NK-92 (cell line): Measurements from ENCODE around the gene FGFRL1.
"Not testable (repeated sequence)": the region's sequence is repeated elsewhere in the genome, so short reads cannot be mapped to it uniquely, and the experiment has no call there.

Experiments used
- DNase-seq: peaks from one replicate; lab custom pipeline; 2025; ENCODE audit not compliant: unreplicated experiment; lab: John Stamatoyannopoulos, UW

Gene FGFRL1

DNA sequence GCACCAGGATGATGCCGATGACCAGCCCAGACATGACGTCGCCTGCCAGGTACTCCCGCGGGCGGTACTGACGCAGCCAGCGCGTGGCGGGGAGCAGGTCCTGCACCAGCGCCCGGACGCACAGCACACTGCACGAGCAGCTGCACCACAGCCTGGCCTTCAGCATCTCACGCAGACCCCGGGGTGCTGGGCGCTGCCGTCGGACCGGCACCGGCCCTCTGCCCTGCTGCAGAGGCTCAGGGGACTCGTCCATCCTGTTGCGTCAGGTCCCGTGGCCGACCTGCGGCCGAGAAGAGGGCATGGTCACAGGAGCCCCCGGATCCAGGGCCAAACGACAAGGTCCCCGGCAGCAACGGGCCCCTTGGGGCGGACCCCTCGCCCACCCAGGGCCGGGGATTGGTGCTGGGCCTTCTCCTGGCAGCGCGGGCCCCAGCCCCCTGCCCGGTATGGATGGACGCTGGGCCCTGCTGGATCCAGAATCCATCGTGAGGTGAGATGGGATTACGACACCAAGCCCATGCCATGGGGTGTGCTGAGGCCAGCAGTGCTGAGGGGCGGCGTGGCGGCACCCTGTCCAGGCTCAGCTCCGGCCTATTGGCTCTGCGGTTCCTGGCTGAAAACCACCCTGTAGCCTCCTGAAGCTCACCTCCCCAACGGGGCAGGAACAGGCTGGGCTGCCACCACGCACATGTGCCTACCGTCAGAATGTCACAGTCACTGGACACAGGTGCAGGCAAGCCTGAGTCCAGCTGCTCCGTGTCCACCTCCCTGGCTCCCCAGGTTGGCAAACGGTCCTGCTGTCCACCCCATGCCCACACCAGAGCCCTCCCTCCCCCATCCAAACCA lies 19.8 kb upstream of the FGFRL1 start:
- DNase-seq = no peak

DNA sequence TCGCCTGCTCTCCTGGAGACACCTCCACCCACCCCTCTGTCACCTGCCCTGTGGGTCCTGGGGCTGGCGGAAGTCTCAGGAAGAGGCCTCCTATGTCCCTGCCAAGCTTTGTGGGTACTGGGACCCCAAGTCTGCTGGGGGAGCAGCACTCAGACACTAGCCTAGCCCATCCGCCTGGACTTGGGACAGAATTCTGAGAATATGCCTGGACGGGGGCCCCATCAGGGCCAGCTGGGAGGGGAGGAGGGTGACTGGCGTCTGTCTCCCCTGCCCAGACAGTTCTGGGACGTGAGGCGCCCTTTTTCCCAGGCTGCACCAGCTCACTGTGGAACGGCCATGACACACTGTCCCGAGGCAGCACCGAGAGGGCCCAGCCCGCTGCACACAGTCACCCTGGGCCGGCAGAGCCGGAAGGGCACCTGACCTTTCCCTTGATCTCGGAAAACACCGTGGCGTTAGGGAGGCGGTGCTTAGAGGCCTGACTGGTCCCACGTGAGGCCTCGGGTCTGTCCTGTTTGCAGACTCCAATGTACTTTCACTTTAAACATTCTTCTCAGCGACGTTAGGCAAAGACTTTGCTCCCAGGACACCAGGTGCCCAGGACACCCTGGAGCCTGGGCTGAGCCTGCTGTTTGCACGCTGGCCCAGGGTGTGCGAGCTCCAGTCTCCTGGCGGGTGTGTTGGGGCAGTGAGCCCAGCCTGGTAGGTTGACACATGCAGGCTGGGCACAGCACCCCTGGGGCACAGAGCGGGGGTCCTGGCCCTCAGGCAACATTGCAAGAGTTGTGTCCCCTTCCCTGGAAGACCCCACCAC lies 18.9 kb upstream of the FGFRL1 start:
- DNase-seq = no peak

DNA sequence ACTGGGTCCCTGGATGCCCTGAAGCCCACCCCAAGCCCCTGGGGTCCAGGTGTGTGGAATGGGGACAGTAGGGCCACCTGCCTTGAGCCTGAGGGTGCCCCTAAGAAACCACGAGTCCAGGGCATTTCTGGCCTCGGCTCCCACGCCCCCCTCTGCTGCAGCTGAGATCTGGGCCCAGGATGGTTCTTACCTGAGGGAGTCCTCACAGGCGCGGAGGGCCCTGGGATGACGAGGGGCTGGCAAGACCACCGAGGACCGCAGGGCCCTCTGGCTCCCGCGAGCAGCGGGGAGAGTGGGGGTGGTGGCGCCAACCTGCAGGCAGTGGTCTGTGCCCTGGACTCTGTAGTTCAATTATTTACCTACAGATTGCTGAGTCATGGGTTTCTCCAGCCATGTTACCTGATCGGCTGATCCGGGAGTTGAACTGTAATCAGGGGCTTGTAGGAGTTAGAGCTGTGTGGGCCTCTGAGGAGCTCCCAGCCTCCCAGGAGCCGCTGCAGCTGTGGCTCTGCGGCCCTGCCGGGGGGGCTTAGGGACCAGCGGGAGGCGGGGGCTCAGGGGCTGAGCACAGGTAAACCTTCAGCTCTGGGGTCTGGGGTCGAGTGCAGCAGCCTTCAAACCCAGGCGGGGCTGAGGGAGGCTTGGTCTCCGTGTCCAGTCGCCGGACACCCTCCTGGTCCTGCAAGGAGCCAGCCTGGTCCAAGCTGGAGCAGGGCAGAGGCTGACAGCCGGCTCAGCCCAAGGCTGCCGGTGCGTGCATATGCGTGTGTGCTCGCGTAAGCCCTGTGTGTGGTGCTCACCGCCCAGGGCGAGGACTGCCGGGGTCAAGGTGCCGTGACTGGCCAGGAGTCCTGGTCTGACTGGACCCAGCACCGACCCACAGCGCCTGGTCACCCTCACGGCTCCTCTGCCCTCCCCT lies 18.1 kb upstream of the FGFRL1 start, which contains the start of gene SLC26A1:
TSS of gene SLC26A1 (minus strand) at position 294 of the 919 bp plus-strand sequence. CDS start 1,701 bp downstream, outside the sequence.
- no peak for DNase-seq

DNA sequence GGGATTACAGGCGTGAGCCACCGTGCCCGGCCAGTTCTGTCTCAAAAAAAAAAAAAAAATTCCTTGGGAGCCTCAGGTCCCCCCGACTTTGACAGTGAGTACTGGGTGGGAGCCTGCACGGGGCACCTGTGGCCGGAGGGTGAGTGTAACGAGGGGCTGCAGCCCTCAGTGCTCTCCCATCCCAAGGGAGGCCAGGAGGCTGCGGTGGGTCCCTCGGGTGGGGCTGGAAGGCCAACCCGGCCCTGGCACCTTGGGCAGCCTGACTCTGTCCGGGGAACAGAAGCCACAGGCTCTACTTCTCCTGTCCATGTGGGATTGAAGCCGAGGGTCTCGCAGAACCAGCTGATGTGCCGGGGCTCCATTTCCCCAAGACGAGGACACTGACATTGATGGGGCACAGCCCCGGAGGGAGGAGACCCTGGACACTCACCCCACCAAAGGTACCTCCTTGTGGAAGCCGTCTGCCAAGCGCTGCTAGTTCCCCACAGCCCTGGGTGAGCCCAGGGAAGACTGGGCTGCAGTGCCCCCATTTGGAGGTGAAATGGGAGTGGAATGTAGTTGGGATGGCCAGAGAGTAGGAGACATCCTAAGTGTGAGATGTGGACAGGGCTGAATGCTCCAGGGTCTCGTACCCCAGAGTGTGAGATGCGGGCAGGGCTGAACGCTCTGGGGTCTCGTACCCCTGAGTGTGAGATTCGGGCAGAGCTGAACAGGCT lies 16.0 kb upstream of the FGFRL1 start:
- no peak for DNase-seq

DNA sequence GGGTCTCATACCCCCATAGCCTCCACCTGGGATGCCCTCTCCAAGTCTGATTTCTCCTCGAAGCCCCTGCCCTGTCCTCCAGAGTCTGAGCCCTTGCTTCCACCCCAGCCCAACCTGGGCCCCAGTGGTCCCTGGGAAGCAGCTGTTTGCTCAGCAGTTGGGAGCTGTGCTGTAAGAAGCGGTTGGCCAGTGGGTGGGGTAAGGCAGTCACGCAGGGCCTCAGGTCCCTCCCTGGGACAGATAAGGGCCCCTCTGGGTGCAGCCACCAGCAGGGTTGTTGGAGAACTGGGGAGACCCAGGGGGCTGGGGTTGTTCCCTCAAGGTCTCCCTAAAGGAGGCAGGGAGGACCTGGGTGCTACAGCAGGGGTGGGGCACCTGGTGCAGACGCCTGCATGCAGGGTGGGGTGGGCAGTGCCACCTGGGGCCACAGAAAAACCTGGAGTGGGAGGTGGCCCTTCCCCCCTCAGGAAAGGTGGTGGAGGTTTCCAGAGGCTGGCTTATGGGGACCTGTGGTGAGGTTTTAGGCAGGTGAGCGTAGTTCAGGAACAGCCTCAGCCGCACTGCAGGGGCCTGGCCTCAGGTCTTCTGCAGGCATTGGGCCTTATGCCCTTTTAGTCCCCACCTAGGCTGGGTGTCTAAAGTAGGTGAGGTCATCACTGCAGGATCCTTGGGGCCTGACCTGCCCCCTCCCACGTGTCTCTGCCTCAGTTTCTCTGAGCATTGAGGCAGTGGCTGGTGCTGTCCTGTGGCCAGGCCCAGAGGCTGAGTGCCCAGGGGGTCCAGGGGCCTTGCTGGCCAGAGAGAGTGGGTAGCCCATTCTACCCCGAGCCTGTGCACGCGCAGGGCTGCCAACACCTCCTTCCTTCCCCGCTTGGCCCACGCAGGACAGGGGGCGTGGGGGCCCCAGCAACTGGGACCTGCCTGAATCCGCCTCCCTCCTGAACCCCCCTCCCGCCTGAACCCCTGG lies 15.1 kb upstream of the FGFRL1 start:
- DNase-seq = no peak

GRCh38 chr4:996997-997374 lies 14.4 kb upstream of the FGFRL1 start:
- DNase-seq = no peak

DNA sequence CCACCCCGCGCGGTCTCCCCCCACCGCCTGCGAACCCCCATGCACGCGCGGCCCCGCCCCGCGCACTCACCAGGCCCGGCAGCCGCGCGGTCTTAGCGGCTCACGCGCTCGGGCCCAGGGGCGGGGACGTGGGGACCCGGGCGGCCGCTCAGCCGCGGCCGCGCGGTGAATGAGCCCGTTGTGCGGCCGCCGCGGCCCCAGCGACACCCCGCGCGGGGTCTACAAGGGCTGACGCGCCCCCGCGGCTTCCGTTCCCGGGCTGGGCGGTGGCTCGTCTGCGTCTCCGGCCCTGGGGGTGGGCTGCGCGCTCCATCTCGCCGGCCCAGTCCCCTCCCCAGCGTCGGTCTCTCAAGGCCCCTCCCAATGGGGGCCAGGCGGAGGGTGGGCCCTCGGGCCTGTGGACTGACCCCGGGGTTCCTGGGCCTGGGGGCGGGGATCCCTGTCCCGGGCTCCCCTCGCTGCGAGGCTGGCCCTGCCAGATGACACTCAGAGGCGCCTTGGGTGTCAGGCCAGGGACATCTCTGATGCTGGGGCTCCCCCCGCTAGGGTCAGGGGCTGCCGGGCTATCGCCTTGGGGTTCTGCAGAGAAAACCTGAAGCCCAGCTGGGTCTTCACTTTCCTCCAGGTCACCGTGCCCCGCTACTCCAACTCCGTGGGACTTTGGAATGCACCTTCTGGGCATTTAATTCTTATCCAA lies 13.9 kb upstream of the FGFRL1 start:
- no peak for DNase-seq

- no peak for DNase-seq
These were observed 13.2 kb upstream of the FGFRL1 start for GRCh38 chr4:998096-998691.

DNA sequence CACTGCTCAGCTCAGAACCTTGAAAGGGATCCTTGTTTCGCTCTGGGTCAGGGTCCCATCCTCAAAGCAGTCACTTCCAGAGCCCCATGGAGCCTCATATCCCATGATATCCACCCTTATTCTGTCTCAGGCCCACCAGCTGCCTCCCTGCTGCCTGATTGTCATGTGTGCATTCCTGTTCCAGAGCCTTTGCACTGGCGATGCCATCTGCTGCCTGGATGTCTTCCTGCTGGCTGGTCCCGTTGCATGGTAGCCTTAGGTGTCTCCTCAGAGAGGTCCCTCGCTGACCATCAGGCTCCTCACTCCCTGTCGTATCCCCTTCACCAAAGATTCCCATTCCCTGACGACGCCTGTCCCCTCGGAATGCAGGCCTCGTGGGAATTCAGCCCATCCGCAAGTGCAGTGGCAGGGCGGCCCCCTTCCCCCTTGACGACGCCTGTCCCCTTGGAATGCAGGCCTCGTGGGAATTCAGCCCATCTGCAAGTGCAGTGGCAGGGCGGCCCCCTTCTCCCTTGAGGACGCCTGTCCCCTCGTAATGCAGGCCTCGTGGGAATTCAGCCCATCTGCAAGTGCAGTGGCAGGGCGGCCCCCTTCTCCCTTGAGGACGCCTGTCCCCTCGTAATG lies 12.1 kb upstream of the FGFRL1 start:
- not testable (repeated sequence) for DNase-seq

DNA sequence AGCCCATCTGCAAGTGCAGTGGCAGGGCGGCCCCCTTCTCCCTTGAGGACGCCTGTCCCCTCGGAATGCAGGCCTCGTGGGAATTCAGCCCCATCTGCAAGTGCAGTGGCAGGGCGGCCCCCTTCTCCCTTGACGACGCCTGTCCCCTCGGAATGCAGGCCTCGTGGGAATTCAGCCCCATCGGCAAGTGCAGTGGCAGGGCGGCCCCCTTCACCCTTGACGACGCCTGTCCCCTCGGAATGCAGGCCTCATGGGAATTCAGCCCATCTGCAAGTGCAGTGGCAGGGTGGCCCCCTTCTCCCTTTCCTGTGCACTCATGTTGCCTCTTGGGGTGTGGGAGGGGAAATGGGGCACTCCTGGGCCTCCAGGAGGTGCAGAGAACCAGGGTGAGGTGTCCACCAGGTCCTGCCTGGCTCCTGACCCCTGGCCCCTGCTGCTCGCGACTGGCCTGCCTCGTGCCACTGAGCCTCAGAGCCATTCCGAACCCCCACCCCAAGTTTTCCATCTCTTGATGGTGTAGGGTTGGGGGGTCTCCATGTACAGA lies 11.5 kb upstream of the FGFRL1 start:
- DNase-seq = no peak

DNA sequence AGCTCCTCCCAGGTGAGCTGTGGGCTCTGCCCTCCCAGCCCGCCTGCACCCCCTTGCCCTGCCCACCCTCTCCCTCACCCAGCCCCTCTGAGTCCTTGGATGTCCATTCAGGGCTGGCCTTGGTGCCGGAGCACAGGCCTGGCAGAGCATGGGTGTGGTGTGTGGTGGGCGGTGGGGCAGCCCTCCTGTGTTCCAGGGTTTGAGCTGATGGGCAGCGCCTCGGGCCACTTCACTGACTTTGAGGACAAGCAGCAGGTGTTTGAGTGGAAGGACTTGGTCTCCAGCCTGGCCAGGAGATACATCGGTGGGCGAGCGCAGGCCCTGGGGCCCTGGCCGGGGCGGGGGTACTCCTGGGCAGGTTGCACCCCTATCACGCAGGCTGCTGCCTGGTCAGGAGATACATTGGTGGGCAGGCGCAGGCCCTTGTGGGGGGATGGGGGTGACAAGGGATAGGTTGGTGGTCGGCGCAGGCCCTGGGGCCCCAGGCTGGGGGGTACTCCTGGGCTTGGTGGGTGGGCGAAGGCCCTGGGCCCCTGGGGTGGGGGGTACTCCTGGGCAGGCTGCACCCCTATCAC lies 10.7 kb upstream of the FGFRL1 start:
- DNase-seq = no peak

DNA sequence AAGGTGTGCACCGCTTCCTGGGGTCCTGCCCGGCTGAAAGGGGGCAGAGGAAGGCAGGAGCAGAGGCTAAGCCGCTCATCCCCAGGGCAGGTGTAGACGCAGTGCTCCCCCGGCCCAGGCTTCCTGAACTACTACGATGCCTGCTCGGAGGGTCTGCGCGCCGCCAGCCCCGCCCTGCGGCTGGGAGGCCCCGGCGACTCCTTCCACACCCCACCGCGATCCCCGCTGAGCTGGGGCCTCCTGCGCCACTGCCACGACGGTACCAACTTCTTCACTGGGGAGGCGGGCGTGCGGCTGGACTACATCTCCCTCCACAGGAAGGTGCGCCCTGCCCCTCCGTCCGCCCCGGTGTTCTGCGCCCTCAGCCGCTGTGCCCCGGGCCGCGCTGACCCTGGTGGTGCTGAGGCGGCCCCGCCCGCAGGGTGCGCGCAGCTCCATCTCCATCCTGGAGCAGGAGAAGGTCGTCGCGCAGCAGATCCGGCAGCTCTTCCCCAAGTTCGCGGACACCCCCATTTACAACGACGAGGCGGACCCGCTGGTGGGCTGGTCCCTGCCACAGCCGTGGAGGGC lies 9.8 kb upstream of the FGFRL1 start:
- DNase-seq = no peak

- no peak for DNase-seq
These were observed 9.2 kb upstream of the FGFRL1 start for GRCh38 chr4:1002131-1002630.

- DNase-seq = no peak
These were observed 8.7 kb upstream of the FGFRL1 start for GRCh38 chr4:1002631-1003251.

- DNase-seq = no peak
These were observed 8.0 kb upstream of the FGFRL1 start for GRCh38 chr4:1003271-1004070.

DNA sequence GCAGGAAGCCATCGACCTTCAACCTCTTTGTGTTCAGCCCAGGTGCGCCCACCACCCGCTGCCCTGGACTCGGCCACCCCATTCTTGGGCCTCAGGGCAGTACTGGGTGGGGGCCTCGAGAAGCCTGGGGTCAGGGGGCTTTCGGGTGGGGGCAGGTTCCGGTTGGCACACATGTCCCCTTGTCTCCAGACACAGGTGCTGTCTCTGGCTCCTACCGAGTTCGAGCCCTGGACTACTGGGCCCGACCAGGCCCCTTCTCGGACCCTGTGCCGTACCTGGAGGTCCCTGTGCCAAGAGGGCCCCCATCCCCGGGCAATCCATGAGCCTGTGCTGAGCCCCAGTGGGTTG lies 7.4 kb upstream of the FGFRL1 start:
- DNase-seq = no peak
